Kidney tubule cell (primary cell): ENCODE results near the gene SIRT2.
A peak's percentile ranks its signal among the peaks of the same experiment; 100 is the strongest.
"Not testable (repeated sequence)": the region's sequence is repeated elsewhere in the genome, so short reads cannot be mapped to it uniquely, and the experiment has no call there.

ENCODE experiments used
- DNase-seq: peaks from one replicate; pipeline ENCODE4 v3.0.0-alpha.2; 2018; ENCODE audit warnings: low spot score

SIRT2 gene

DNA sequence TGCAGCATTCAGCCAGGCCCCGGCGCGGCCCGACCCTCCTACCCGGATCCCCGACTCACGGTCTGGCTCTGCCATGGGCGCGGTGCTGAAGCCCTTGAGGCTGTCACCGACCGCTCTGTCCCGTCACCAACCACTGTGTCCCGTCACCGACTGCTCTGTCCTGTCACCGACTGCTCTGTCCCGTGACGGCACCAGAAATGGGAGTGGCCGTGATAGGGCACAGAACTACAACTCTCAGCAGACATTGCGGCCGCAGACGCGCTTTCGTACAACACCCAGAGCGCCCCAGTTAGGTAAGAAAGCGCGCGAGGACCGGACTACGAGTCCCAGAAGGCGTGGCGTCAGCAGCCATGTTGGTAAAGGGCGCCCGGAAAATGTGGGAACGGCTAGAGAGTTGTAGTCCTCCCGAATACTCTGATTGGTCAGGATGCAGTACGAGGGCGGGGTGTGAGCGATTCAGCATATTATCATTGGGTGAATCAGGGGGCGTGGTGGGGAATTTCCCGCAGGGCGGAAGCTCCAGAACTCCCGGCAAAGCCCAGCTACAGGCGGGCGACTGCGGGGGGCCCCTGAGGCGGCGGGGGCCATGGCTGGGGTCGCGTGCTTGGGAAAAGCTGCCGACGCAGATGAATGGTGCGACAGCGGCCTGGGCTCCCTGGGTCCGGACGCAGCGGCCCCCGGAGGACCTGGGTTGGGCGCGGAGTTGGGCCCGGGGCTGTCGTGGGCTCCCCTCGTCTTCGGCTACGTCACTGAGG, at the start of gene SIRT2, which contains the start of gene NFKBIB:
SIRT2 (minus strand) TSS at position 172 of the 755 bp plus-strand sequence; CDS start at position 75, 97 bp downstream.
NFKBIB (plus strand) TSS at position 523 of the 755 bp plus-strand sequence; CDS start at position 587, 64 bp downstream.
- DNase-seq = peak; percentile 100

DNA sequence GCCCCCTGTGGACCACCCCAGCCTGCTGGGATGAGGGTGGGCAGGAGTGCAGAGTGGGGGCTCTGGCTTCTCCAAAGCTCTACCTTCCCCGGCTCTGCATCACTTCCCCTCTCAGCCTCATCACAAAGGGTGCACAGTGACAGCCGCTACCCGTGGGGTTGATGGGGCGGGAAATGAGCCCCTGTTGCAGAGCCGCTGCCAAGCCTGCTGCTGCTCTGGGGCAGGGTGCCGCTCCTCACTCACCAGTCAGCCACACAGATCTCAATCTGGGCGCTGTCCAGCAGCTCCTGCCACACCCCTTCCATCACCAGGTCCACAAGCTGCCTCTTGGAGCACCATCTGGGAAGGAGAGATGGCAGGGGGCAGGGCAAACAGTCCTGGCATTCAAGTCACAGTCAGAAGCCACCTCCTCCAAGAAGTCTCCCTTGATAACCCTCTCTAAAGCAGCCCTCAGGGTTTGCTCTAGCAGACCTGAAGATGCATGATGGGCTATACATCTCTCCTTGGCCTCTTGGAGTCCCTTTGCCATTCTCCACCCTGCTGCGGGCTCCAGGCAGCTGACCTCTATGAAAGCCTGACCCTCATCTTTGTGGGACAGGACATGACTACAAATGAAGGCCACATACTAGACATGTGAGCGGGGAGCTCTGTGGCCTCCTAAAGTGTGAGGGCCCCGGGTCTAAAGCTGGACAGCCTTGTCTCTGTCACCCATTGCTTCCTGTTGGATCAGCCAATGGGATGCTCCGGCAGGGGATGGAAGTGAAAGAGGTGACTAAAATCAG, 47.0 kb upstream of the SIRT2 start:
- no peak for DNase-seq

DNA sequence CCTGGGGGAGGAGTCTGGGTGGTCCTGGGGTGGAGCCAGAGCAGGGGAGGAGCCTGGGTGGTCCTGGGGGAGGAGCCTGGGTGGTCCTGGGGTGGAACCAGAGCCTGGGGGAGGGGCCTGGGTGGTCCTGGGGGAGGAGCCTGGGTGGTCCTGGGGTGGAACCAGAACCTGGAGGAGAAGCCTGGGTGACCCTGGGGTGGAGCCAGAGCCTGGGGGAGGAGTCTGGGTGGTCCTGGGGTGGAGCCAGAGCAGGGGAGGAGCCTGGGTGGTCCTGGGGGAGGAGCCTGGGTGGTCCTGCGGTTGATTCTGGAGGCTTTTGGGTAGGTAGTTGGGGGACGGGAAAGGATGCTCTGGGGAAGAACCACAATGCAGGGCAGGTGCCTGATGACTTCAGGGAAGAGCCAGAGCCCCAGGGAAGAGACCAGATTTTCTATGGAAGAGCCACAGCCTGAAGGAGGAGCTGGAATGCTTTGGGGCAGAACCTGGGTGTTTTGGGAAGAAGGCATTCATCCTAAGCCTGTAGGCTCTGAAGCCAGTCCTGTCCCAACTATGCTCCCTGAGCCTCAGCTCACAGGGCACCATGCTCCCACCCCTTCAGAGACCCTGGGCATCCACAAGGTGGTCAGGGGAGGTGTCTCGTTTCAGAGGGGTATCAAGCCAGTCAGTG, 46.3 kb upstream of the SIRT2 start:
- DNase-seq = no peak

DNA sequence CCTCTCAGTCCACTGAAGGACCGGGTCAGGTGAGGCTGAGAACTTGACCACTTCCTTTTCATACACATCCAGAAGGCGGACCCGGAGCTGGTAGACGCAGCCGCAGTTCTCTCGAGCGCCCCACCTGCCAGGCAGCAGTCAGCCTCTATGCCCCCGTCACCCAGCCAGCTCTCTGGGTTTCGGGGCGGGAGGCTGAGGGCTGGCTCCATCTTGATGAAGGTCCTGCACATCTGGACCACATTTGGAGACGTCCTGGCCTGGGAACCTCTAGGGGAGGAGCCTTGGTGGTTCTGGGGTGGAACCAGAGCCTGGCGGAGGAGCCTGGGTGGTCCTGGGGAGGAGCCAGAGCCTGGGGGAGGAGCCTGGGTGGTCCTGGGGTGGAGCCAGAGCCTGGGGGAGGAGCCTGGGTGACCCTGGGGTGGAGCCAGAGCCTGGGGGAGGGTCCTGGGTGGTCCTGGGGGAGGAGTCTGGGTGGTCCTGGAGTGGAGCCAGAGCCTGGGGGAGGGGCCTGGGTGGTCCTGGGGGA, 45.6 kb upstream of the SIRT2 start:
- DNase-seq = no peak

DNA sequence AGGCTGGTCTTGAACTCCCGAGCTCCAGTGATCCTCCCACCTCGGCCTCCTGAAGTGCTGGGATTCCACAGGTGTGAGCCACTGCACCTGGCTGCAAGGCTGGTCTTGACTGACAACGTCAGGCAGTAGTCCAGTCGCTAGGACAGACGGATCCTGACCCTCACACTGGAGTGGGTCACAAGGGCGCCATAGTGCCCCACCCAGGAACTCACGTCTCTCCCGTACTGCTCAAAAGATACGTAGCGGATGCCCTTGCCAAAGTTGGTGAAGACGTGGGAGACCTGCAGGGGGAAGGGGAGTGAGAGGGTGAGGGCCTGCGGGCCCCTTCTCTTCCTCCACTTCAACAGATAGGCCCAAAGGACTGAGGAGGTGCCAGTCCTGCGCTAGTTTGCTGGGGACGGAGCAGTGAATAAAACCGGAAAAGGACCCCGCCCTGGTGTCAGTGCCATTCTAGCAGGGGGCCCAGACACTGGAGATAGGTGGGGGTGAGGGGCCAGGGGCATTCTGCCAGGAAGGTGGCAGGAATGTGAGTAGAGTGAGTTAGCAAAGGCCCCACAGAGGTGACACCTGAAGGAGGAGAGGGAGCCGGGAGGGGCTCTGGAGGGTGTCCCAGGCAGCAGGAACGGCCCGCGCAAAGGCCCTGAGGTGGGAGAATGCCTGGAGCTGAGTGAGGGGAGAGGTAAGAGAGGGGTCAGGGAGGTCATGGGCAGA, 43.2 kb upstream of the SIRT2 start:
- DNase-seq = no peak

DNA sequence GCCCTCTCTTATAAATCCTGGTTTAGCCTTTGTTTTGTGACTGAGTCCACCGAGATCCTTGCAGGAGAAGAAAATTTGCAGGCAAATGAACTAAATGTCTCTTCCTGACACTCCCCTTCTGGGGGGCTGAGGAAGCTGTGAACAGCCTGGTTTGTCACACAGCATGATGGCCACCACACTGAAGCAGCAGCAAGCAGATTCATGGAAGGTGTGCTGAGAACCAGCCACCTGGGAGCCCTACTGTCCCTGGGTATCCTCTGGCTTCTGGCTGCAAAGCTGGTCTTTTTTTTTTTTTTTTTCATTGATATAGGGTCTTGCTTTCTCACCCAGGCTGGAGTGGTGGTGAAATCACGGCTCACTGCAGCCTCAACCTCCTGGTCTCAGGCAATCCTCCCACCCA, 42.6 kb upstream of the SIRT2 start:
- DNase-seq = no peak

DNA sequence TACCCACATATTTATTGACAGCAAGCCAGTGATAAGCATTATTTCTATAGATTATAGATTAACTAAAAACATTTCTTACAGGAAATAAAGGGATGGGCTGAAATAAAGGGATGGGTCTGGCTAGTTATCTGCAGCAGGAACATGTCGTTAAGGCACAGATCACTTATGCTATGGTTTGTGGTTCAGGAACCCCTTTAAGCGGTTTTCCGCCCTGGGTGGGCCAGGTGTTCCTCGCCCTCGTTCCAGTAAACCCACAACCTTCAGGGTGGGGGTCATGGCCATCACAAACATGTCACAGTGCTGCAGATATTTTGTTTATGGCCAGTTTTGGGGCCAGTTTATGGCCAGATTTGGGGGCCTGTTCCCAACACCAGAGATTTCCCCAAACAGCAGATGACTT, 42.0 kb upstream of the SIRT2 start:
- DNase-seq = not testable (repeated sequence)

DNA sequence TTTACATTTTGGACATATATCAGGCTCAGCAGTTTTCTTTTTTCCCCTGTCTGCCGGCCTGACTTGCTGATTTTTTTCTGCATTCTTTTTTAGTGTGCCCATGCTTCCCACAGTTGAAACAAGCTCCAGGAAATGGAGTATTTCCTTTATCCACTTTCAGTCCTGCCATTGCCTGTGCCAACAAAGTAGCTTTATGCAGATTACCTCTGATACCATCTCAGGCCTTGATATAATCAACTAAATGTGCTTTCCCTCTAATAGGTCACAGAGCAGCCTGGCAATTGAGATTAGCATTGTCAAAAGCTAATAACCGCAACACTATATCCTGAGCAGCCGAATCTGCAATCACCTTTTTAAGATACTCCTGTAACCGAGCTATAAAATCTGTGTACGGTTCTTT, 40.5 kb upstream of the SIRT2 start:
- no peak for DNase-seq

DNA sequence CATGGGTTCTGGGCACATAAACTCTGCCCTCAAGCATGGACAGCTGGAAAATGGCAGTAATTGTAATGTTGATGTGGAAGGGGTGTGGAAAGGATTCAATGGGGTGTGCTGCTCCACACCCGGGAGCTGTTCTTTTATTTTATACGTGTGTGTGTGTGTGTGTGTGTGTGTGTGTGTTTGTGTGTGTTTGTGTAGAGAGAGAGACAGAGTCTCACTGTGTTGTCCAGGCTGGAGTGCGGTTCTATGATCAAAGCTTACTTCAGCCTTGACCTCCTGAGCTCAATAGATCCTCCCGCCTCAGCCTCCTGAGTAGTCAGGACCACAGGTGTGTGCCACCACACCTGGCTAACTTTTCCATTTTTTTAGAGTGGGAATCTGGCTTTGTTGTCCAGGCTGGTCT, 34.1 kb upstream of the SIRT2 start:
- DNase-seq = no peak

DNA sequence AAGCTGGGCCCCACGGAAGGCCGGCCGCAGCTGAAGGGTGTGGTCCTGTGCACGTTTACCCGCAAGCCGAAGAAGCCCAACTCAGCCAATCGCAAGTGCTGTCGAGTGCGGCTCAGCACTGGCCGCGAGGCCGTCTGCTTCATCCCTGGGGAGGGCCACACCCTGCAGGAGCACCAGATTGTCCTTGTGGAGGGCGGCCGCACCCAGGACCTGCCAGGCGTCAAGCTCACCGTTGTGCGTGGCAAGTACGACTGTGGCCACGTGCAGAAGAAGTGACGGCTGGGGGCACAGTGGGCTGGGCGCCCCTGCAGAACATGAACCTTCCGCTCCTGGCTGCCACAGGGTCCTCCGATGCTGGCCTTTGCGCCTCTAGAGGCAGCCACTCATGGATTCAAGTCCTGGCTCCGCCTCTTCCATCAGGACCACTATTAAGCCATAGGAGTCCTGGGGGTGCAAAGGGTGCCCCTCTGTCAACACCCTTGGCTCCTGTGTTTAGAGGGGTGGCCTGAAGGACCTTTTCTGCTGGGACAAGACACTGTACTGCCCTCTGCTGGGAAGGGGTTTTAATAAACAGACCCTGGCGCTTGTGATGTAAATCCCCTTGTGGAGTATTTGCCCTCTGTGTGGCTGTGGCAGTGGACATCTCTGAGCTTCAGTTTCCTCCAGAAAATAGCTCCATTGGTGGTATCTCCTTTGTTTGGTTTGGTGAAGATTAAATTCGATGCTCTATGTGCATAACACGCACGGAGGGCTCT, 33.2 kb upstream of the SIRT2 start:
- DNase-seq = peak; percentile 45

DNA sequence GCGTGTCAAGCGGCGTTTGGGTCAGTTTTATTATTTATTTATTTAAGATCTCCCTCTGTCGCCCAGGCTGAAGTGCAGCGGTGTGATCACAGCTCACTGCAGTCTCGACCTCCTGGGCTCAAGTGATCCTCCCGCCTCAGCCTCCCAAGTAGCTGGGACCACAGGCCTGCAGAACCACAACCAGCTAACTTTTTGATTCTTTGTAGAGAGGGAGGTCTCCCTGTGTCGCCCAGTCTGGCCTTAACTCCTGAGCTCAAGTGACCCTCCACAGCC, 32.0 kb upstream of the SIRT2 start:
- no peak for DNase-seq

DNA sequence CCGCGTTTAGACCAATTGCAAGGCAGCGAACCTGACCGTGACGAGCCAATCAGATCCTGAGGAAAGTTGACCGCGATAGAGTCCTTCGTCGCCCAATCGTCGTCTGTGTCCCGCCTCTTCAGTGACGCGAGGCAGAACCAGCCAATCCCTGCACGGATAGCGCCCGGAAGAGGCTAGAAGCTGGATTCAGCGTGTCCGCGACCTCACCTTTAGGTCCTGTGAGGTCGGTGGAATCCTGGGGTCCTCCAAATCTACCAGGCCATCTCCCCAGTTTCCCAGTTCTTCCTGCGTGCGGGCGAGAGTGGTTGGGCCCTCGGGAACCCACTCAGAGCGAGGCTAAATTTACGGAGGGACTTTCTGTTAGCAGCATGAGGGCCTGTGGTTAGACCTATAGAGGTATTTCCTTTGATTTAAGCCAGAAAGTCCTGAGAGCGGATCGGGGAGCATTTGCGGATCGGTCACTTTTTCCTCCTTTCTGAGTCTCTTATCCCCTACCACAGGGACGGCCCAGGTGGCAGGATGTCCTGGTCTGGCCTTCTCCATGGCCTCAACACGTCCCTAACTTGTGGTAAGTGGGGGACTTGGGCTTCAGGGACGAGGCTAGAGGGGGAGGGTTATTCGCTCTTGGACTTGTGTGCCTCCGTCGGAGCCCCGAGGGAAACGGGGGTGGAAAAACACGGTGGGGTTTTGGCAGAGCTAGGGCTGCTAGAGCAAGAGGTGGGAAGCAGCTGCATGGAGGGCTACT, 31.5 kb upstream of the SIRT2 start, which contains the start of gene MRPS12:
MRPS12 (plus strand) TSS at position 169 of the 745 bp plus-strand sequence; CDS start at position 520, 351 bp downstream.
- peak; percentile 99 for DNase-seq

DNA sequence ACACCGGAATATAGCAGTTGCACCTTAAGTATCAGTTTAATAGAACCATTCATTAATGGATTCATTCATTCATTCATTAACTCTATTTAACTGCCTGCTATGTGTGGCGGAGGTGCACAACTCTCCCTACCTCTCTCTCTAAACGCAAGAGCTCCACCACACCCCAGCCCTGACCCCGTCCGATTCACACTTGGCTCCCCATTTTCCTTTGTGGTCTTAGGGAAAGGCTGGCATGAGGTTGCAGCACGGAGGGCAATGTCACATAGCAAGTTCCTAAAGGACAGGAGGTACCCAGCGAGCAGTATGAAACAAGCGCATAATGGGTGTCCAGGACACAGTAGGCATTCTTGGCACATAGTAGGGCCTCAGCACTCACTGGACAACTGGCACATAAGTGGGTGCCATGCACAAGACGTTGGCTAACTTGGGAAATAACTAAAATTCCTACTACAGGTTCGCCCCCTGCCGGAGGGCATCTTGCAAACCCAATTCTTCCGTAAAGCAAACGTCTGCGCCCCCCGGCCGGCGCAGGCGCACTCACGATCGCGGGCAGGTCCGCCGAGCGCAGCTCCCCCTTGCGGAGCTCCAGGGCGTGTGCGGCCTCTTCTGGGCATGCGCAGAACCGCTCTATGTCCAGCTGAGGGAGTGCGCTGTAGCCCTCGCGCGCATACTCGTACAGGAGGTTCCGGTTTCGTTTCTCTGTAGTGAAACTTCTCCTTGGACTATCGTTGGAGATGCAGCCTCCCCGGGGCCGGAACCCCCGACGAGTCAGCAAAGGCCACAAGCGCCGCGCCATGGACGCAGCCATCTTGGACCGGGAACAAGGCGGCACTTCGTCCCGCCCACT, 30.7 kb upstream of the SIRT2 start, which contains the start of gene SARS2:
SARS2 (minus strand) TSS at position 835 of the 847 bp plus-strand sequence; CDS start at position 808, 27 bp downstream.
- DNase-seq = peak; percentile 94

DNA sequence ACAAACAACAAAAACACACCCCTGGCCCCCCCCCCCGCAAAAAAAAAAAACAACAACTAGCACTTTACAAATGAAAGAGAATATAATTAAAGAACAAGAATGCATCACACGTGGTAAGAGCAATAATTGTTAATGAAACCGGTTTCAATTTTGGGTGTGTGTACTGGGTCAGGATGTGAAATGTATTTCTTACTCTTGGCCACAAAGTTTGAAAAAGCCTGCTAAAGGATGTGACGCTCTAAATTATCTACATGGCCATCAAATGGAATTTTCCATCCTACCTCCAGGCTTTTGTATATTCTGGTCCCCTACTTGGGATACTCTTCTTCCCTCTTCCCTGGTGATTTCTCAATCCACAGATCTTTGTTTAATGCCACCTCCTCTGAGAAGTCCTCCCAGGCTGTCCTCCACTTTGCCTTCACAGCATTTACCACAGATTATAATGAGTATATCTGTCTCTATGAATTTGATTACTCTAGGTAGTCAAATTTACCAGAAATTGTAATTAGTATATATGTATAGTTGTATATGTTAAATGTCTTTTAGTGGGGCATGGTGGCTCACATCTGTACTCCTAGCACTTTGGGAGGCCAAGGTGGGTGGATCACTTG, 29.1 kb upstream of the SIRT2 start:
- DNase-seq = no peak

DNA sequence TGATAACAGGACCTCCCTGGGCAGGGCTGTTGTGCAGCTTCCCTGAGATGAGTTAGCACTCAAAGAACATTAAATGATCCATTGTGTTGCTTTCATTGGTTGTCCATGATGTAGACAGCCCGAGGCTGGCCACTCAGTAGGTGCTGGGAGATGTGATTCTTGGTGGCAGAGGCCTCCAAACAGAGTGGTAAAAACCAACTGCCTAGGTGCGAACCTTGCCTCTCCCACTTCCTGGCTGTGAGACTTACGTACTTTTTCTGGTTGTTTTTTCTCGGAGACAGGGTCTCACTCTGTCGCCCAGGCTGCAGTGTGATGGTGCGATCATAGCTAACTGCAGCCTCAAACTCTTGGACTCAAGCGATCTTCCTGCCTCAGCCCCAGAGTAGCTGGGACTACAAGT, 25.0 kb upstream of the SIRT2 start:
- no peak for DNase-seq

DNA sequence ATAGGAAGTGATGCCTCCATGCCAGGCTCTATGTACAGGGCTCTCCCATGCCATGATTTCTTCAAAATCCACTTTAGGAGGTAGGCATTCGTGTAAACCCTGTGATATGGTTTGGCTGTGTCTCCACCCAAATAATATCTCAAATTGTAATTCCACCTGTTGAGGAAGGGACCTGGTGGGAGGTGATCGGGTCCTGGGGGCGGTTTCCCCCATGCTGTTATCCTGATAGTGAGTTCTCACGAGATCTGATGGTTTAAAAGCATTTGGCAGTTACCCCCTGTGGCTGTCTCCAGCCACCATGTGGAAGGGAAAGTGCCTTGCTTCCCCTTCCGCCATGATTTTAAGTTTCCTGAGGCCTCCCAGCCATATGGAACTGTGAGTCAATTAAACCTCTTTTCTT, 23.1 kb upstream of the SIRT2 start:
- DNase-seq = no peak

DNA sequence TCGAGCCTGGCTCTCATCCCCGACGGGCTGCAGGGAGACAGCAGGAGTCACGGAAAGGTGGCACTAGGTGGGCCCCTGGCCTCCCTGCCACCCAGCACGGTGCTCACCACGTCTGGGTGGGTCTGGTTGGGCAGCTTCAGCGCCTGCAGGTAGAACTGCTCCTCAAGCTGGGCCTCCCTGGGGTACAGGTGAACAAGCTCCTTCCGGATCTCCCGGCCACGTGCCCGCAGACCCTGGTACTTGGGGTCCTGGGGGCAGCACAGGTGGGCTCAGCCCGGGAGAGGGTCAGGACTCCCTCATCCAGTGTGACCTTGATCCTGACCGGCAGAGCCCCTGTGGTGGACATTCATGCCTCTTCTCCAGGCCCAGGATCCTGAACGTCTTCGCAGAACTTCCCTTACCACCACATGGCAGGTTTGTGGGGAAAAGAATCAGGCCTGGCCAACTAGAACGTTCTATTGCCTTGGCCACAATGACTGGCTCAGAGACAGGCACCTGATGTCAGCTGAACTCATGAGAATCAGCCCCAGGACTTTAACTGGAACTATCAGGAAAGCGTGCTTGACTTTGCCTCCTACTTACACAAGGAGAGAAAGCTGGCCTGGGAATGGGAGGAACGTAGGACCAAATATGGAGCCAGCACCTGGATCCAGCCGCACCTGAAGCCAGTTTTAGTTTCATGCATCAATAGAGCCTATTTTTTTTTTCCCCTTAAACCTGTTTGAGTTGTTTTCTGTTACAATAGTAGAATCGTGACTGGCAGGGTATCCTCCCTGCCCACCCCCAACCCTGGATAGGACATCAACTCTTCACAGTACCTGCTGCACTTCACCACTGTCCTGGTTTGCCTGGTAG, 22.2 kb upstream of the SIRT2 start:
- DNase-seq = no peak
